Measurements from ENCODE around the gene PGBD5.
A peak's percentile ranks its signal among the peaks of the same experiment; 100 is the strongest.

PGBD5 gene

DNA sequence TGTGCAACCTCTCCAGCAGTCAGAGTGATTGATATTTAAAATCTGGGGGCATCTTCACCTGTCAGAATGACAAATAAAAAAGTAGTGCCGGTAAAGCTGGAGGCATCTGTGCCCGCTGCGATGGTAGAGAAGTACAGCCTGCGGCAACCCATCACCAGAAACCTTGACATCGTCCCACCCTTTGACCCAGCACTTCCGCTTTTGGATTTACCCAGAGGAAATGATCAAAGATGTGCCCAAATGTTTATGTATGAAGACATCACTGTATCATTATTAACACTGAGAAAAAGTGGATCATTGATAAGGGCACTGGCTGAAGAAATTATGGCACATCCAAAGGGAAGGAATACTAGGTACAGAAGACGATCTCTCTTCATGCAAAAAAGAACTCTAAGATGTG is 96.0 kb downstream of the PGBD5 start:
- in situ Hi-C loops (cut with HindIII; ENCODE audit: low sequenced_read_pairs) = no loop called here
- H3K4me3 ChIP-seq (ENCODE audit: low read depth, low read length) = no peak overlapping the region
- no peak for DNase-seq (ENCODE audit: low read depth, low spot score)
- TF ChIP-seq, protein P1, sequence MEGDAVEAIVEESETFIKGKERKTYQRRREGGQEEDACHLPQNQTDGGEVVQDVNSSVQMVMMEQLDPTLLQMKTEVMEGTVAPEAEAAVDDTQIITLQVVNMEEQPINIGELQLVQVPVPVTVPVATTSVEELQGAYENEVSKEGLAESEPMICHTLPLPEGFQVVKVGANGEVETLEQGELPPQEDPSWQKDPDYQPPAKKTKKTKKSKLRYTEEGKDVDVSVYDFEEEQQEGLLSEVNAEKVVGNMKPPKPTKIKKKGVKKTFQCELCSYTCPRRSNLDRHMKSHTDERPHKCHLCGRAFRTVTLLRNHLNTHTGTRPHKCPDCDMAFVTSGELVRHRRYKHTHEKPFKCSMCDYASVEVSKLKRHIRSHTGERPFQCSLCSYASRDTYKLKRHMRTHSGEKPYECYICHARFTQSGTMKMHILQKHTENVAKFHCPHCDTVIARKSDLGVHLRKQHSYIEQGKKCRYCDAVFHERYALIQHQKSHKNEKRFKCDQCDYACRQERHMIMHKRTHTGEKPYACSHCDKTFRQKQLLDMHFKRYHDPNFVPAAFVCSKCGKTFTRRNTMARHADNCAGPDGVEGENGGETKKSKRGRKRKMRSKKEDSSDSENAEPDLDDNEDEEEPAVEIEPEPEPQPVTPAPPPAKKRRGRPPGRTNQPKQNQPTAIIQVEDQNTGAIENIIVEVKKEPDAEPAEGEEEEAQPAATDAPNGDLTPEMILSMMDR (IDR thresholded peaks at IDR 0.05; ENCODE audit: low read depth, low read length) = no peak

DNA sequence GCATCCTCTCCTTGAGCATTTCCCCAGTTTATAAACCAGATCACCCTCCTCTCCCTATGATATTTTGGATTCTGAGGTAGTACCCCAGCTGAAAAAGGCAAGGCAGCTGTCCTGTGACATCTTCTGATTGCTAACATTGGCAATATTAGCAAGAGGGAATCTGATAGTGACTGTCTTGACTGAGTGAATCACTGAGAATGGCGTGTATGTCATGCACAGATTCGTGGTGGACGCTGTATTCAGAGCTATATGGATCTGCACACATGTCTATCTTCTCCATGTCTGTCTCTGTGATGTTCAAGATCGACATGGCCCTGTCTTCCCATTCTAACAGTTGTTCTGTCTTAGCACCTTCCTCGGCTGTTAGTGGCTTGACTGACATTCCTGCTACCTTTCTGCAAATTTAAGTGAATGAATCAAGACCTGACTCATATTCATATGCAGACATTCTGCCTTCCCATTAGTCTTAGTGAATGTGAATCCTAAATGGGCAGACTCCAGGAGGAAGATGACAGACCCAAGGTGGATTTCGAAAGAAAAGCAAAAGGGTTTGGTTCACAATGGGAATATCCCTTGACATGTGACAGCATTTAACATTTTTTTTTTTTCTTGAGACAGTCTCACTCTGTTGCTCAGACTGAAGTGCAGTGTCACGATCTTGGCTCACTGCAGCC is 97.7 kb downstream of the PGBD5 start:
- DNase-seq (ENCODE audit: low read depth, low spot score) = no peak
- no peak overlapping the region for H3K4me3 ChIP-seq (ENCODE audit: low read depth, low read length)
- in situ Hi-C loops (cut with HindIII; ENCODE audit: low sequenced_read_pairs) = no loop called here
- TF ChIP-seq, protein P1 (IDR thresholded peaks at IDR 0.05; ENCODE audit: low read depth, low read length) = no peak

DNA sequence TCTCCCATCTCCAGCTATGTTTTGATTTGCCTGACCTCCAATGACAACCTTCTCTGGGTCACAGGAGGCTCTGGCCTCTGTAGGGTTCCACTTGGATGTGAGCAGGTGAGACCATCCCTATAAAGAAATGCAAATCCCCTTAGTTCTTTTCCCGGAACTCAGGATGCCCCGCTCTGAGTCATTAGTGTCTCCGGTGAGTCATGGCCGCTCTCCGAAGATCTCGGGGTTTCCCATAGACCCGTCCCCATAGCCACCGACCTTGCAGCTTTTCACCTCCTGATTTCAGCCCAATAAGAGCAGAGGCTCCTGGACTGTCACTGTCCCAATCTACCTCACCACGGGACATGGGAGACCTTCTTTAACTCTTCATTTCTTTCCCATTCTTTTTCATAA is 98.2 kb downstream of the PGBD5 start:
- in situ Hi-C loops (cut with HindIII; ENCODE audit: low sequenced_read_pairs) = no loop called here
- H3K4me3 ChIP-seq (ENCODE audit: low read depth, low read length) = no peak overlapping the region
- peak; percentile 7 for DNase-seq (ENCODE audit: low read depth, low spot score)
- TF ChIP-seq, protein P1 (IDR thresholded peaks at IDR 0.05; ENCODE audit: low read depth, low read length) = no peak

DNA sequence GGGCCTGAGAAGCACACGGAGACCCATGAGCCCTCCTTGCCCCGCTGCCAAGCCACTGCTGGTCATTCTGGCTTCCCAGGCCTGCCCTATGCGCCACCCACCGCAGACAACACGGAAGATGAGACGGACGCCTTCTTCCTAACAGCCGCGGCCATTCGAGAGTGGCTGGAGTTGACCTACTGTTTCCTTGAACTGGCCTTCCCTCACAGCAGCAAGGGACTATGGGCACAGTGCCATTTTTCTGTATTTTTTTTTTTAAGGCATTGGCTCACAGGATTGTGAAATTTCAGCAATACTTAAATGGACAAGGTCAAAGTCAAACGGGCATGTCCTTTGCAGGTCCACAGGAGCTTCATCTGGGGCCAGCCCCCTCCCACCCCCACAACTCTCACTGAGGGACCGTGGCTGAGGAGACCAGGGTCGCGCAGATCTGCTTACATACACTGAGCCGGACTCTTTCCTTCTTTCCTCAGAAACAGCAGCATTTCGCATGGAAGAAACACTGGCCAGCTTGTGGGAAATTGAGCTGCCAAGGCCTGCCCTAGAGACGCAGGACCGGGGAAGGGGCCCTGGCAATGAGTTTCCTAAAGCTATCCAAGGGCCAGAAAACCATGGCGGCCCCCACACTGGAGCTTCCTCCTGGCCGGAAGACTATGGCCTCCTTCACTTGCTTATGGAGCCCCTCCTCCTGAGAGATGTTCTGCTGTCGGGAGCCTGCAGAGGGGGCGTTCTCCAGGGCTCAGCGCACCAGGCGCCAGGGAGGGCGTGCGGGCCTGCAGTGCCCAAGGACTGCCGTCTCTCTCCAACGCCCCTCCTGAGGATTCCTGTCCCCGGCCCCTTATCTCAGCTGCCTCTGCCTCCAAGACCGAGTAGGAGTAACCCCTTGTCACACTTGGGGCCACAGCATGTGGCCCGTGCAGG is 98.9 kb downstream of the PGBD5 start:
- H3K4me3 ChIP-seq (ENCODE audit: low read depth, low read length) = no peak overlapping the region
- in situ Hi-C loops (cut with HindIII; ENCODE audit: low sequenced_read_pairs) = no loop called here
- TF ChIP-seq, protein P1 (IDR thresholded peaks at IDR 0.05; ENCODE audit: low read depth, low read length) = no peak
- DNase-seq (ENCODE audit: low read depth, low spot score) = no peak

DNA sequence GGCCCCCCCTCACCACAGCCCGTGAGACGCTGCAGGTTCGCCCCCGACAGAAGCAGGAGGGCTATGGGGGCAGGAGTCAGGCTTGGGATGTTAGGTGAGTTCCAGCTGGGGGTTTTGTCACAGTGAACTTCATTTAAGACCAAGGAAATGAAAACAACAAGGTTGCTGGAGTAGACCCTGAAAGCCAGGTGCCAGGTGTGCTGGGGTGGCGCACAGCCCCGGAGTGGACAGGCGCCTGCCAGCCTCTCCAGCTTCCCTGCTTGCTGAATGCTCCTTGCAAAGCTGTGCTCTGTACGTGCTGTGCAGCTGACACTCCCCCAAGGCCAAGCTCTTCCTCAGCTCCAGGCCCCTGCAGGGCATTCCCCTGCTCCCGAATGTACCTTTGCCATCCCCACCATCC is 102.4 kb downstream of the PGBD5 start:
- in situ Hi-C loops (cut with HindIII; ENCODE audit: low sequenced_read_pairs) = no loop called here
- no peak overlapping the region for H3K4me3 ChIP-seq (ENCODE audit: low read depth, low read length)
- DNase-seq (ENCODE audit: low read depth, low spot score) = no peak
- TF ChIP-seq, protein P1 (IDR thresholded peaks at IDR 0.05; ENCODE audit: low read depth, low read length) = no peak

DNA sequence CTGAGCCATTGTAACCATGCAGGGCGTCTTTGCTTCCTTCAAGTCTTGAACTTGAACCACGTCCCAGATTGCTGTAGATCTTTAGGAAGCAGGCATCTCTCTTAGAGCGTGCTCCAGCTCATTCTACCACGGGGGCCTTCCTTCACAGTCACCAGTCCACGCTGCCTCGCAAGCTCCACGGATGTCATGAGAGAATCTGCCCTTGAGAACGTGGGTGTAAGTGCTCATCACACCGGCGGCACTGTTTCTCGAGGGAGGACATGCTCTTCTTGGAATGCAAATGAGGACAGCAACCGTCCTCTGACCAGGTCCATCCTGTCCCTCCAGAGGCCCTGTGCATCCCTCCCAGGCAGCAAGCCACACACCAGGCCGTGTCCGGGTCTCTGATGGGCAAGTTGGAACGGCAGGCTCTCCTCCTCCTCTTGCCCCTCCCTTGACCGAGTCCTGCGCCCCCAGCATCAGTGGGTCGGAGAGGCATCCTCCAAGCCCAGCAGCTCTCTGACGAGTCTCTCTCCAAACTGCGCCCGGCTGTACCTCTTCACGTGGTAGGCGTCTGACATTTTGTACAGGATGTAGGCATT is 103.1 kb downstream of the PGBD5 start:
- in situ Hi-C loops (cut with HindIII; ENCODE audit: low sequenced_read_pairs) = no loop called here
- TF ChIP-seq, protein P1 (IDR thresholded peaks at IDR 0.05; ENCODE audit: low read depth, low read length) = no peak
- no peak overlapping the region for H3K4me3 ChIP-seq (ENCODE audit: low read depth, low read length)
- DNase-seq (ENCODE audit: low read depth, low spot score) = no peak

All from astrocyte of the spinal cord (primary cell).